Ureter (tissue), 1 donor: Measurements from ENCODE around the gene SLC22A13. TPM values are rescaled to one million over a fixed set of nuclear protein-coding genes. Genes with fewer than 3 reads are reported as not detected.
"Not testable (repeated sequence)": the region's sequence is repeated elsewhere in the genome, so short reads cannot be mapped to it uniquely, and the experiment has no call there.

Source experiments
- DNase-seq: peaks from one replicate; pipeline ENCODE4 v3.0.0-alpha.2; 2020; ENCODE audit warnings: low spot score
- total RNA-seq: library from RNA; stranded (reverse); gene quantifications from one replicate; pipeline ENCODE4 v1.2.4, GENCODE V29; 2023
- donor health status: DM: yes; HTN: yes; CAD: no.

Gene SLC22A13
- total RNA-seq, 1 donor from 2014 or later, result 0.68 TPM

GRCh38 chr3:38264353-38264771, 1.2 kb upstream of the SLC22A13 start:
- DNase-seq, result no peak

- DNase-seq, result no peak
These were observed 833 bp upstream of the SLC22A13 start for GRCh38 chr3:38264779-38265178.

- DNase-seq, result no peak
These were observed 1.2 kb downstream of the SLC22A13 start for GRCh38 chr3:38266810-38267209.

GRCh38 chr3:38267662-38268061, 2.0 kb downstream of the SLC22A13 start:
- DNase-seq, result no peak

GRCh38 chr3:38268087-38268486, 2.5 kb downstream of the SLC22A13 start:
- no peak for DNase-seq

- no peak for DNase-seq
These were observed 2.9 kb downstream of the SLC22A13 start for GRCh38 chr3:38268522-38268921.

GRCh38 chr3:38270606-38271005, 5.0 kb downstream of the SLC22A13 start:
- DNase-seq, result no peak

- no peak for DNase-seq
These were observed 5.9 kb downstream of the SLC22A13 start for GRCh38 chr3:38271553-38271952.

- no peak for DNase-seq
These were observed 9.4 kb downstream of the SLC22A13 start for GRCh38 chr3:38274864-38275649.

- DNase-seq, result no peak
These were observed 10.0 kb downstream of the SLC22A13 start for GRCh38 chr3:38275658-38276057.

- DNase-seq, result no peak
These were observed 10.7 kb downstream of the SLC22A13 start for GRCh38 chr3:38276081-38276916.

GRCh38 chr3:38276917-38277630, 11.5 kb downstream of the SLC22A13 start:
- no peak for DNase-seq

GRCh38 chr3:38278841-38279240, 13.2 kb downstream of the SLC22A13 start:
- no peak for DNase-seq

- no peak for DNase-seq
These were observed 16.5 kb downstream of the SLC22A13 start, which contains the start of gene SLC22A14 for GRCh38 chr3:38281895-38282686. Gene SLC22A14, plus strand, starts transcription at chr3:38282294. Its CDS starts 23,733 bp downstream, at chr3:38306027.

GRCh38 chr3:38283810-38284755, 18.5 kb downstream of the SLC22A13 start:
- DNase-seq, result no peak

GRCh38 chr3:38284756-38285150, 19.1 kb downstream of the SLC22A13 start:
- DNase-seq, result no peak

GRCh38 chr3:38289286-38290217, 23.9 kb downstream of the SLC22A13 start:
- not testable (repeated sequence) for DNase-seq

GRCh38 chr3:38297053-38297452, 31.4 kb downstream of the SLC22A13 start:
- not testable (repeated sequence) for DNase-seq

GRCh38 chr3:38297537-38297936, 31.9 kb downstream of the SLC22A13 start:
- no peak for DNase-seq
